ENCODE measurements around the gene GPR137B. TPM values are rescaled to one million over a fixed set of nuclear protein-coding genes. Genes with fewer than 3 reads are reported as not detected.
A peak's percentile ranks its signal among the peaks of the same experiment; 100 is the strongest.

GPR137B gene
- total and polyA plus RNA-seq, 9 of the 15 experiments (the other 6 are each of a cell fraction or from before 2014, with no cell fraction given), result 0.04 to 1.0 (median 0.62) TPM

DNA sequence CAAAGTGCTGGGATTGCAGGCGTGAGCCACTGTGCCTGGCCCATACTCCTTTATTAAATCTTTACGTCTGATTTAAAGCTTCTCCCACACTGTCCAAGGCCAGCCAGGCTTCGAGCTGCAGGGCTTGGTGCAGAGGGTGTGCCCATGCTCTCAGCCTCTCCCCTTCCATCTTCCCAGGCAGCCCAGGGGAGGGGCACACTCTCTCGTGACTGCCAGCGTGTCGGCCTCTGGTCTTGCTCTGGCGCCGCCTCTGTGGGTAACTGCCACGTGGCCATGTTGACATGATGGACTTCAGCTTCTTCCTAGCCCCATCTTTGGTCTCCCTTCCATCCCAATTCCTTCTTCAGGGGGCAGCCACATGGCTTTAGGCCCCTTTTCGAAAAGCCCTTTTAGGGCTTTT is 4.7 kb downstream of the GPR137B start:
- Histone ChIP-seq H3K9ac (ENCODE audit: insufficient read depth in 1 of 2, low read depth in 2 of 2, low read length in 2 of 2) (no peak overlapping the region), H3K27me3 (ENCODE audit: control insufficient read depth in 2 of 2, insufficient read depth in 2 of 2, low read length in 2 of 2) (peaks cover 55 to 90% of the 10 kb centered on the region in 2 experiments), H3K4me1 (replicated peaks in 1 of 2; ENCODE audit: control insufficient read depth in 2 of 2, insufficient read depth in 2 of 2, low read length in 2 of 2) (peaks cover 0 to 10% of the 10 kb centered on the region in 2 experiments; a peak in 1 of 5 replicates), H3K9me3 (replicated peaks; ENCODE audit: control insufficient read depth, insufficient read depth, low read depth, low read length) (no peaks in the 10 kb centered on the region), H3K4me3 (no peak overlapping the region), H3K79me2 (ENCODE audit: control insufficient read depth, insufficient read depth, low read length) (no peaks in the 10 kb centered on the region), H3K9me1 (ENCODE audit: control insufficient read depth, insufficient read depth, low read length) (no peaks in the 10 kb centered on the region), H4K20me1 (replicated peaks; ENCODE audit: control insufficient read depth, insufficient read depth, low read length) (0 out of 2 replicates have a peak, but pooled peaks cover 9% of the 10 kb centered on the region), H3K36me3 (ENCODE audit: control insufficient read depth, insufficient read depth, low read length) (no peaks in the 10 kb centered on the region), H3K4me2 (ENCODE audit: insufficient read depth, low read length) (no peak overlapping the region), H3K27ac (ENCODE audit: extremely low read depth, low read depth, low read length) (no peak overlapping the region), H2AFZ (ENCODE audit: low read depth, low read length) (no peak overlapping the region)
- TF ChIP-seq ZNF707 (CRISPR knock-in tag; conservative IDR thresholded peaks at IDR 0.05), result no peak
- peak; percentile 31; the same call in 1 of the 2 replicates for TF ChIP-seq L3MBTL2 (IDR thresholded peaks at IDR 0.05)
- TF ChIP-seq TRIM28 (IDR thresholded peaks at IDR 0.05), result no peak
- TF ChIP-seq ZNF146 (CRISPR knock-in tag; IDR thresholded peaks at IDR 0.05; ENCODE audit: unreplicated experiment), result no peak
- TF ChIP-seq SMARCC2 (IDR thresholded peaks at IDR 0.05; ENCODE audit: low read depth), result no peak
- TF ChIP-seq, protein P1, sequence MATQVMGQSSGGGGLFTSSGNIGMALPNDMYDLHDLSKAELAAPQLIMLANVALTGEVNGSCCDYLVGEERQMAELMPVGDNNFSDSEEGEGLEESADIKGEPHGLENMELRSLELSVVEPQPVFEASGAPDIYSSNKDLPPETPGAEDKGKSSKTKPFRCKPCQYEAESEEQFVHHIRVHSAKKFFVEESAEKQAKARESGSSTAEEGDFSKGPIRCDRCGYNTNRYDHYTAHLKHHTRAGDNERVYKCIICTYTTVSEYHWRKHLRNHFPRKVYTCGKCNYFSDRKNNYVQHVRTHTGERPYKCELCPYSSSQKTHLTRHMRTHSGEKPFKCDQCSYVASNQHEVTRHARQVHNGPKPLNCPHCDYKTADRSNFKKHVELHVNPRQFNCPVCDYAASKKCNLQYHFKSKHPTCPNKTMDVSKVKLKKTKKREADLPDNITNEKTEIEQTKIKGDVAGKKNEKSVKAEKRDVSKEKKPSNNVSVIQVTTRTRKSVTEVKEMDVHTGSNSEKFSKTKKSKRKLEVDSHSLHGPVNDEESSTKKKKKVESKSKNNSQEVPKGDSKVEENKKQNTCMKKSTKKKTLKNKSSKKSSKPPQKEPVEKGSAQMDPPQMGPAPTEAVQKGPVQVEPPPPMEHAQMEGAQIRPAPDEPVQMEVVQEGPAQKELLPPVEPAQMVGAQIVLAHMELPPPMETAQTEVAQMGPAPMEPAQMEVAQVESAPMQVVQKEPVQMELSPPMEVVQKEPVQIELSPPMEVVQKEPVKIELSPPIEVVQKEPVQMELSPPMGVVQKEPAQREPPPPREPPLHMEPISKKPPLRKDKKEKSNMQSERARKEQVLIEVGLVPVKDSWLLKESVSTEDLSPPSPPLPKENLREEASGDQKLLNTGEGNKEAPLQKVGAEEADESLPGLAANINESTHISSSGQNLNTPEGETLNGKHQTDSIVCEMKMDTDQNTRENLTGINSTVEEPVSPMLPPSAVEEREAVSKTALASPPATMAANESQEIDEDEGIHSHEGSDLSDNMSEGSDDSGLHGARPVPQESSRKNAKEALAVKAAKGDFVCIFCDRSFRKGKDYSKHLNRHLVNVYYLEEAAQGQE (IDR thresholded peaks at IDR 0.05; ENCODE audit: borderline replicate concordance), result no peak
- TF ChIP-seq, protein P1 (CRISPR knock-in tag; IDR thresholded peaks at IDR 0.05; ENCODE audit: low read depth), result no peak
- TF ChIP-seq, protein P2, sequence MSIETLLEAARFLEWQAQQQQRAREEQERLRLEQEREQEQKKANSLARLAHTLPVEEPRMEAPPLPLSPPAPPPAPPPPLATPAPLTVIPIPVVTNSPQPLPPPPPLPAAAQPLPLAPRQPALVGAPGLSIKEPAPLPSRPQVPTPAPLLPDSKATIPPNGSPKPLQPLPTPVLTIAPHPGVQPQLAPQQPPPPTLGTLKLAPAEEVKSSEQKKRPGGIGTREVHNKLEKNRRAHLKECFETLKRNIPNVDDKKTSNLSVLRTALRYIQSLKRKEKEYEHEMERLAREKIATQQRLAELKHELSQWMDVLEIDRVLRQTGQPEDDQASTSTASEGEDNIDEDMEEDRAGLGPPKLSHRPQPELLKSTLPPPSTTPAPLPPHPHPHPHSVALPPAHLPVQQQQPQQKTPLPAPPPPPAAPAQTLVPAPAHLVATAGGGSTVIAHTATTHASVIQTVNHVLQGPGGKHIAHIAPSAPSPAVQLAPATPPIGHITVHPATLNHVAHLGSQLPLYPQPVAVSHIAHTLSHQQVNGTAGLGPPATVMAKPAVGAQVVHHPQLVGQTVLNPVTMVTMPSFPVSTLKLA (conservative IDR thresholded peaks at IDR 0.05), result 0 out of 4 replicates have a peak, but pooled peaks have one; percentile 24 to 41
- TF ChIP-seq ETV6 (IDR thresholded peaks at IDR 0.05; ENCODE audit: borderline replicate concordance in 1 of 2, low read depth in 2 of 2, low read length in 1 of 2), result no peak
- no peak for TF ChIP-seq ETV6 (CRISPR knock-in tag; IDR thresholded peaks at IDR 0.05; ENCODE audit: borderline replicate concordance)
- ChIA-PET POLR2A (interaction anchor here (0.5 to 1.6 kb wide), 2 partner anchors 11 to 198 kb away, joined by 4 to 5 read pairs; no protein-coding TSS in a partner anchor), CTCF (ENCODE audit: low intra/inter-chr PET ratio) (no interaction called here)
- FAIRE-seq, result no peak
- DNase-seq (ENCODE audit: extremely low read depth in 1 of 4, low spot score in 3 of 4), result no peak
- 2% methylated on average over 10 of the region's 10 CpGs for WGBS (ENCODE audit: insufficient coverage, low coverage, missing lambda C conversion rate)
- no peak for ATAC-seq
- in situ Hi-C loops (cut with MboI), result no loop called here
- intact Hi-C loops (cut with micrococcal nuclease), result no loop called here
- no TSS peak for BruUV-seq (replicated peaks)

Data from K562 (cell line).